NB4 (cell line): ENCODE results near the gene AREL1.

ENCODE experiments used
- DNase-seq: peaks from one replicate; pipeline ENCODE4 v3.0.0; 2010; ENCODE audit warnings: low read depth
- H3K4me3 ChIP-seq: one replicate; pipeline ENCODE4 v1.5.1; 2011; ENCODE audit warnings: mild to moderate bottlenecking, low read depth, low read length, moderate library complexity
- MYC ChIP-seq: IDR thresholded peaks from 2 replicates; pipeline ENCODE4 v1.6.1; 2011; ENCODE audit warnings: low read depth, low read length
- POLR2A ChIP-seq: IDR thresholded peaks from 2 replicates; pipeline ENCODE4 v1.6.1; 2011; ENCODE audit warnings: mild to moderate bottlenecking; ENCODE audit not compliant: insufficient read length; ENCODE audit errors: extremely low read depth
- TF ChIP-seq, protein P1 (sequence below): IDR thresholded peaks from one replicate; pipeline ENCODE4 v1.5.1; 2012; ENCODE audit warnings: low read depth, low read length
- TF ChIP-seq, protein P2 (sequence below): IDR thresholded peaks from 2 replicates; pipeline ENCODE4 v1.6.1; 2011; ENCODE audit warnings: low read depth, low read length

AREL1 gene

DNA sequence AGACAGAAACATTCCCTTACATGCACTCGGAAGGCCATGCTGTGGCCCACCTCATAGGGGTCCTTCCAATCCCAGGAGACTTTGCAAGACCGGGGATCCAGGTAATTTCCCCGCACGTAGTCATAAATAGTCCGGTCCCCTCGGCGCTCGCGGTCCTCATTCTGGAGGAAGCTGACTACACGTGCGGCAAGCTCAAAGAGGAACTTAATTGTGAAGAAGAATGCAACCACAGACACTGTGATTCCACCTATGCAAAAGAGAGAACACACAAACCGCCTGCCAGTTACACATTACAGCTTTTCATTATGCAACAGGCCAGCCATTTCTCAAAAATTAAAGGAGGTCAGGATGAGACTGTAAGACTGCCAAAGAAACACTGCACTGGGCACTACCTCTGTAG is 28.4 kb downstream of the AREL1 start:
- TF ChIP-seq, protein P1, sequence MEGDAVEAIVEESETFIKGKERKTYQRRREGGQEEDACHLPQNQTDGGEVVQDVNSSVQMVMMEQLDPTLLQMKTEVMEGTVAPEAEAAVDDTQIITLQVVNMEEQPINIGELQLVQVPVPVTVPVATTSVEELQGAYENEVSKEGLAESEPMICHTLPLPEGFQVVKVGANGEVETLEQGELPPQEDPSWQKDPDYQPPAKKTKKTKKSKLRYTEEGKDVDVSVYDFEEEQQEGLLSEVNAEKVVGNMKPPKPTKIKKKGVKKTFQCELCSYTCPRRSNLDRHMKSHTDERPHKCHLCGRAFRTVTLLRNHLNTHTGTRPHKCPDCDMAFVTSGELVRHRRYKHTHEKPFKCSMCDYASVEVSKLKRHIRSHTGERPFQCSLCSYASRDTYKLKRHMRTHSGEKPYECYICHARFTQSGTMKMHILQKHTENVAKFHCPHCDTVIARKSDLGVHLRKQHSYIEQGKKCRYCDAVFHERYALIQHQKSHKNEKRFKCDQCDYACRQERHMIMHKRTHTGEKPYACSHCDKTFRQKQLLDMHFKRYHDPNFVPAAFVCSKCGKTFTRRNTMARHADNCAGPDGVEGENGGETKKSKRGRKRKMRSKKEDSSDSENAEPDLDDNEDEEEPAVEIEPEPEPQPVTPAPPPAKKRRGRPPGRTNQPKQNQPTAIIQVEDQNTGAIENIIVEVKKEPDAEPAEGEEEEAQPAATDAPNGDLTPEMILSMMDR: no peak
- TF ChIP-seq MYC: peak; percentile 96
- TF ChIP-seq, protein P2, sequence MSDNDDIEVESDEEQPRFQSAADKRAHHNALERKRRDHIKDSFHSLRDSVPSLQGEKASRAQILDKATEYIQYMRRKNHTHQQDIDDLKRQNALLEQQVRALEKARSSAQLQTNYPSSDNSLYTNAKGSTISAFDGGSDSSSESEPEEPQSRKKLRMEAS: peak; percentile 96
- H3K4me3 ChIP-seq: peak overlapping the region; percentile 22
- peak; percentile 93 for DNase-seq

DNA sequence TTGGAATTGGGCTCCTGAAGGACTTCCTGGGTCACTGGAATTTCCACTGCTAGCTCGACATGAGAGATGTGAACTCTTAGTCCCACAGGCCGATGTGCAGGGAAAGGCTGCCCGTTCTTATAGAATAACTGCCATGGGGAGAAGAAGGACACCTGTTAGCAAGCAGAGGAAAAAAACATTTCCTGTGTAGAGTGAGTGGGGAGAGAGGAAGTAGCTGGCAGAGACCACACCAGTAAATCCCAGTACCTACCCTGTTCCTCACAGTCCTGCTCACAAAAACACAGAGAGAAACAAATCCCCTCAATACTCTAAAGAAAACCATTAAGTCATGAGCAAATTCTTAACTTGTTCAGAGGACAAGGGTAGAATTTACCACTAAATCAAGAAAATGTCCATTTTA is 29.5 kb downstream of the AREL1 start:
- H3K4me3 ChIP-seq: no peak overlapping the region
- TF ChIP-seq POLR2A: no peak
- TF ChIP-seq, protein P2: no peak
- TF ChIP-seq, protein P1: no peak
- no peak for TF ChIP-seq MYC
- peak; percentile 31 for DNase-seq

DNA sequence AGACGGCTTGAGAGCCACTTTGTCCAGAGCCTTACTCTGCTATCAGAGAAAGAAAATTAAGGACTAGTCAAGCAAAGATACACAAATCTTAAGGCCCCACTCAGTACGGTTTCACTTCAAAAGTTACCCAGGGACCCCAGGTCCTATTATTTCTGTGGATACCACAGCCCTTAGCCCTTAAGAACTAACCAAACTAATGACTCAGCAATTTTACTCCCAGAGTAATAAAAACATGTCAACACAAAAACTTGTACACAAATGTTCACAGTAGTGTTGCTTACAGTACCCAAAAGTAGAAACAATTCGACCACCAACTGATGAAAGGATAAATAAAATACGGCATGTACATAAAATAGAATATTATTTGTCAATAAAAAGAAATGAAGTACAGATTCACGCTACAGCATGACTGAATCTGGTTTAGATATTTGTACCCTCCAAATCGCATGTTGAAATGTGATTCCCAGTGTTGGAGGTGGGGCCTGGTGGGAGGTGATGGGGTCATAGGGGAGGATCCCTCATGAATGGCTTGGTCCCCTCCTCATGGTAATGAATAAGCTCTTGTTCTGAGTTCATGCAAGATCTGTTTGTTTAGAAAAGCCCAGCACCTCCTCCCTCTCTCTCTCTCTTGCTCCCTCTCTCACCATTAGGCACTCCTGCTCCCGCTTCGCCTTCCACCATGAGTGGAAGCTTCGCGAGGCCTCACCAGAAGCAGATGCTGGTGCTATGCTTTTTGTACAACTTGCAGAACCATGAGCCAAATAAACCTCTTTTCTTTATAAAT is 30.5 kb downstream of the AREL1 start:
- no peak overlapping the region for H3K4me3 ChIP-seq
- TF ChIP-seq POLR2A: no peak
- TF ChIP-seq, protein P1: no peak
- no peak for TF ChIP-seq MYC
- TF ChIP-seq, protein P2: no peak

DNA sequence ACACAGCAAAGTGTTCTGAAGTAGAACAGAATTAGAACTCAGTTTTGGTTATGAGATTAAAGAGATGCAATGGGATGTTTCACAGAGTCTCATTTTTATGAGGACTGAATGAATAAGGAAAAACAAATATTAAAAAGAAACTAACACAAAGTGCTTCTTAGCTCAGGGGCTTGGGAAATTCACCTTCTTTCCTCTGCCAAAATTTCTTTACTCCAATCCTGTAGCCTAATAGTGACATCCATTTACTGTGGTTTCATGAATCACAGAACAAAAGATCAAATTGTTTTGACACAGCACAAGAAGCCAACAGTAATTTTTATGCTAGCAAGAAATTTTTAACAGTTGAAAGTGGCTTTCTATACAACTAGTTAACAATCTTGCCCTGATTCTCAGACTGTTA is 37.7 kb downstream of the AREL1 start:
- H3K4me3 ChIP-seq: no peak overlapping the region
- TF ChIP-seq, protein P1: no peak
- no peak for DNase-seq

More for the DNA sequence above, 30.5 kb downstream of the AREL1 start:
- DNase-seq: no peak

DNA sequence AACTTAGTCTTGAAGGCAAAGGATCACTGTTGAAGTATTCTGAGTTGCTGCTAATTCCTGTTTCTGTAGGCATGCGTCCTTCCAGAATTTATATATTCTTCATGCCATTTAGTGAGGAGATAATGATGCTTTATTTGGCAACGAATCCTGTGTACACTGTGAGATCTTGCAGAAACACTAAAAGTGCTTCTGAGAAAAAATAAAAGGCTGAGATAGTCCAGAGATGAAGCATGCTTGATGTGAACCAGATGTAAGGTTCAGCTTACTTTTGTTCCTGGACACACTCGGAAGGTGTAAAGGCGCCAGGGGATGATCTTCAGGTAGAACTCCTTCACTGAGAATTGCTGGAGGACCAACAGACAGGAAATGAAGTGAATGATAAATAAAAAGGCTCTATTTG is 39.1 kb downstream of the AREL1 start:
- DNase-seq: no peak
- H3K4me3 ChIP-seq: no peak overlapping the region
- TF ChIP-seq MYC: no peak
- TF ChIP-seq, protein P2: no peak
- TF ChIP-seq, protein P1: no peak
- TF ChIP-seq POLR2A: no peak

DNA sequence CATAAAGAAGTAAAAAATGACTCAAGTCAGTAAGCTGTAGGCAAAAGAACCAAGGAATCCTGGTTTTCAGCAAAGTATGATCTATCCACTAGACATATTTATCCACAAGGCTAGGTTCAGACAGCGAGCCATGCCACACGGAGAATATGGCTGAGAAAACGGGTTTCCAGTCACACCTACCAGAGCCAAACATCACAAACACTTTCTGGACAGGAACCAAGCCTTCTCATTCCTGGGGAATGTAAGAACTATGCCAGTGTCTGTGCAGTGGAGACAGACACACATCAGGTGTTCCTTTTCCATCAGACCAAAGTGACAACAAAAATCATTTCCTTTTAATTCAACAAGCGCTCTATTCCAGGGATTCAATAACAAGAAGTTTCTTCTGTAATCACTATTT is 41.1 kb downstream of the AREL1 start:
- DNase-seq: no peak
- no peak overlapping the region for H3K4me3 ChIP-seq
- TF ChIP-seq, protein P1: no peak
